GM12801 (cell line): Measurements from ENCODE around the gene SLC13A4.

Source experiments
- TF ChIP-seq, protein P1 (sequence below): IDR thresholded peaks from one replicate; pipeline ENCODE4 v1.5.1; 2011; ENCODE audit warnings: control low read depth; ENCODE audit not compliant: insufficient read length; ENCODE audit errors: extremely low read depth

The SLC13A4 gene

DNA sequence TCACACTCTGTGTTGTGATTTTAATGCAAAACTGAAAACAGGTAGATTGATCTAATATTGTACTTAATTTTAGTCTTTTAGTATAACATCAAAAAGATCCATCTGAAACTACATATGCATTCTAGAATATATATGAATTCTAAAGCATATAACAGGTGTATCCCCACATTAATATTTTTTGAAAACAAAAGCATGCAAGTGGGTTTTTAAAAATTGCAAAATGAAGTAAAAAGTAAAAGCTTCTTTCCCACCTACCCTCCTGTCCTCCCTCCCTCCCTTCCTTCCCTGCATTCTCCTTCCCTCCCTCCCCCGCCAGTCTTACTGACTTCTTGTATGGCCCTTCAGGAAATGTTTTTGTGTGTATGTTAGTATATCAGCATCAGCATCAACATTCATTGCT, 80.2 kb downstream of the SLC13A4 start:
- TF ChIP-seq, protein P1, sequence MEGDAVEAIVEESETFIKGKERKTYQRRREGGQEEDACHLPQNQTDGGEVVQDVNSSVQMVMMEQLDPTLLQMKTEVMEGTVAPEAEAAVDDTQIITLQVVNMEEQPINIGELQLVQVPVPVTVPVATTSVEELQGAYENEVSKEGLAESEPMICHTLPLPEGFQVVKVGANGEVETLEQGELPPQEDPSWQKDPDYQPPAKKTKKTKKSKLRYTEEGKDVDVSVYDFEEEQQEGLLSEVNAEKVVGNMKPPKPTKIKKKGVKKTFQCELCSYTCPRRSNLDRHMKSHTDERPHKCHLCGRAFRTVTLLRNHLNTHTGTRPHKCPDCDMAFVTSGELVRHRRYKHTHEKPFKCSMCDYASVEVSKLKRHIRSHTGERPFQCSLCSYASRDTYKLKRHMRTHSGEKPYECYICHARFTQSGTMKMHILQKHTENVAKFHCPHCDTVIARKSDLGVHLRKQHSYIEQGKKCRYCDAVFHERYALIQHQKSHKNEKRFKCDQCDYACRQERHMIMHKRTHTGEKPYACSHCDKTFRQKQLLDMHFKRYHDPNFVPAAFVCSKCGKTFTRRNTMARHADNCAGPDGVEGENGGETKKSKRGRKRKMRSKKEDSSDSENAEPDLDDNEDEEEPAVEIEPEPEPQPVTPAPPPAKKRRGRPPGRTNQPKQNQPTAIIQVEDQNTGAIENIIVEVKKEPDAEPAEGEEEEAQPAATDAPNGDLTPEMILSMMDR: no peak

DNA sequence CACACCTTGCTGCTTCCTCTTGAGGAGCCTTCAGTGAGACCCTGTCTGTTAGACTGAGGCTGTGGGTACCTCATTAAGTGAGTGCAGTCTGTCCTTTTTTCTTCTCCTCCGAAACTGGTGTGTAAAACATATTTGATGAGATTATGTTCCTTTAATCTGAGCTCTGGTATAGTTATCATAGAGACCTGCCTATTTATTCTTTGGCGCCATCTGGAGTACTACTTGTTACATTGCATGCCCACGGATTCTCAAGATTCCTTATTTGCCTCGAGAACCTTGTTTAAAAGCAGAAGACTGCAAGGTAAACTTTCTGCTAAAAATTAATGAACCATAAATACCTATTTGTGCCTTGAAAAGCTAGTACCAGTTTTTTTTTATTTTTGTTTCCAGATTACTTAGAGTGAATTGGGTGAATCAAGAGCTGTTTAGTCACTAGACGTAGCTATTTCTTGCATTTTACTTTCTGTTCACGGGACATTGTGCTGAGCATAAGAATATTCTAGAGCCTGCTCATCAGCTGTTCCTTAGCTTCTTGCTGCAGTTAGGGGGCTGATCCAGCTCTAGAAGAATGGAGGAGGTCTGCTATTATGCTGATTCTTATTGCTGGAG, 82.6 kb downstream of the SLC13A4 start:
- TF ChIP-seq, protein P1: no peak

DNA sequence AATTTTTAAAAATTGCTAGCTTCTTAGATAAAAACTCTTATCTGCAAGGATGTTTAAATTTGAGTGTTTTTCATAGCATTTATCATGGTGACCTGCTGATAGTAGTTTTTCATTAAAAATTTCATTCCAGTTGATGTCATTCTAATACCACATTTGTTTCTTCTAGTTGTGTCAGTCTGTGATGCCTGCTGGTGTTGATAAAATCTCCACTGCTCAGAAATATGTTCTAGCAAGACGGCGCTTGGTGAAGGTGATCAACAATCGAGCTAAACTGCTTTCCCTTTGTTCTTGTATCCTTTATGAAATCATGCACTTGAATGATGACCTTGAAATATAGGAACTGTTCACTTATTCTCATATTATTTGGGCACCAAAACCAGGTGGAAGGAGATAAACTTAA, 83.3 kb downstream of the SLC13A4 start:
- TF ChIP-seq, protein P1: no peak

DNA sequence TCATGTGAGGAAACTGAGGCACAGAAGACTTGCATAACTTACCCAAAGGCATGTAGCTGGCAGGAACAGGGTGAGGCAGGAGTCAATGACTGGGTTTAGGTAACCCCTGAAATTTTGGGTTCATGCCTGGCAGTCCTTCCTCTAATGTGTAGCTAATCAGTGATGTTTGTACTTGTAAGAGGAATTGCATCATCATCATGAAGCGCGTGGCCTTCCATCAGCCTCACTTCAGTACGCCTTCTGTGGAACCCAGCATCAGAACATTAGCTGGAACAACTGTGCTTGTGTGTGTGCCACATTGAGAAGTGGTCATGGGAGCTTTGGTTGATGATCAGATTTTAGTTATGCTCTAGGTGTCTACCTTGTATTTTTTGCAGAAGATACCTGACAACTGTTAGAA, 83.8 kb downstream of the SLC13A4 start:
- TF ChIP-seq, protein P1: no peak

DNA sequence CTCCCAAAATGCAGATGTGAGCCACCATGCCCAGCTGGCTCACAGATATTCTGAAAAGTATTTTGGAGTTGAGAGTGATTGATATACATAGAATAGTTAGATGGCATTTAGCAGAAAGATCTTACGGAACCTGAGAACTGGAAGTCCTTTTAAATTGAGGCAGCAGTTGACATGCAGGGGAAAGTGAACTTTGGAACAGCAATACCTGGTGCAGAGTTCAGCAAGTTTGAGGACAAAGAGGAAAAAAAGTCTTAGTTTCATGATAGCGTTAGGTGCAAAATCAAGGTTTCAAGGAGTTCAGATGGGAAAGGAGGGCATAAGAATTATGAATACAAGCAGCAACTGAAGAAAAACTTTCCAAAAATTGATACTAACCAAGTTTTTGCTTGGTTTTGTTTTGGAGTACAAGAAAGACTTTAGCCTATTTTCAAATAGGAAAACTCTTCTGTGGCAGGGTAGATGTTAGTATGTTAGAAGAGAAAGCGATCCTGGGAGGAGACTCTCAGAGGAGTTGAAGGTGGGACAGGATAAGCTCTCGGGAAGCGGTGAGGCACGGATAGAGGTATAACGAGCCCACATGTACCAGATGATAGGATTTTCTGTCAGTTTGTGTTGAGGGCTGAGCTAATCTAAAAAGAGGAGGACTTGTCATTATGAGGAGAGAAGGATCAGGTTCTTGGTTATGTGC, 93.7 kb downstream of the SLC13A4 start:
- TF ChIP-seq, protein P1: no peak
